HG03457 (cell line): ENCODE measurements around the gene CDK13.
"Not testable (repeated sequence)": the region's sequence is repeated elsewhere in the genome, so short reads cannot be mapped to it uniquely, and the experiment has no call there.

Experiments used
- ATAC-seq: cut with Tn5 transposase; IDR thresholded peaks from one replicate; pipeline ENCODE4 v1.9.1; 2021; ENCODE audit warnings: moderate number of reproducible peaks; ENCODE audit not compliant: unreplicated experiment

Gene CDK13

DNA sequence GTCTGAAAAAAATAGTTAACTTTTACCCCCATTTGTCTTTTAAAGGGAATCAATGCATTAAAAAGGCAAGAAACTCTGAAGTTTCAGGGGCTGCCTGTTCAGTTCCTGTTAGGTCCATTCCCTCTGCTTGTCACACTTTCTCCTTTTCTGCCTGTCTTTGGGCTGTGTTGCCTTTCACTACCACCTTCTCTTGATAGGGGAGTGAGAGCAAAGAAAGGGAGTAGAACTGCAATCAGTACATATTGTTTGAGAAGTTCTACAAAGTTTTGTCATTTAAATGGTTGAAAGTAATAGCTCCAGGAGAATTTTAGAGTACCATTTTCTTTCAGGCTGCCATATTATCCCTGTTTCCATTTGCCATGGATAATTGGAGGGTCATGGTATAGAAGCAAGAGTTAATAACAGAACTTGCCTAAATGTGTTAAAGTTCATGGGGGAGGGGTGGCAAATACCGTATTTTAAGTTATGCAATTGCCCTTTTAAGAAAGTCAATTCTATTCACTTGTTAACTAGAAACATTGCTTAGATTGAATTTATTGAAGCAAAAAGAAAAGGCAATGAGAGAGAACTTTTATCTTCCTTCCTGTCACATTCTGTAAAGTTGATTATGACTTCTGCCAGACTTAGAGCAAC is 145.8 kb downstream of the CDK13 start:
- ATAC-seq: no peak

DNA sequence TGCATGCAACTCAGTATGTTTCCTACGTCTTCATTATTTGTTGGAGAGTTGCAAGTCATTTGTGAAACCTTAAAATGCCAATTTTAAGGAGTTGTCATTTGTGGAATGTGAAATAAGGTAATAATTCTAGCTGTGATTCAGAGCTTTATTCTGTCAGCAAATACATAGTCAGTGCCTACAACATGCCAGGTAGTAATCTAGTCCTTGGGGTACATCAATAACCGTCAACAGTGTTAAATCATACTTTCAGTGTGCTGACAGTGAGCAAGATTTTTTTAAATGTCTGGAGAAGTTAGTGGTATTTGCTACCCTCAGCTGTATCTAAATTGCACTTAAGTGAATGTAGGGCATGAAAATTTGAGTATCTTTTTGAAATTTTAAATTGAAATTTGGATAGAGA is 147.7 kb downstream of the CDK13 start:
- no peak for ATAC-seq

DNA sequence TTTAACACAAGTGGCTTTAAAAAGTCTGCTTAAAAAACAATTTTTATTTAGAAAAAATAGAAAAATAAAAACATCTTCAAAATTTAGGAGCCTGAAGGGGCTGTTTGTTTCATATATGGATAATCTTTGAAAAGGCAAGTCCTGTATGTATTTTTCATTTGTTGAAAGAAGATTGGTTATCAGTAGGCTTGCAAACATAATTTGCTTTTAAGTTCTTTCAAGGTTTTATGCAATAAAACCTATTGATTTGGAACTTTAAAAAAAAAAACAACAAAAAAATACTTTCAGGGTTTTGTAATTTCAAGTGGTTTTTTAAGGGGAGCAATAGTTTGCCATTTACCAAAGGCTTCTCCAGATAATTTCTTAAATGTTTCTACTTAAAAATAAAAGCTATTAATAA is 148.8 kb downstream of the CDK13 start:
- ATAC-seq: no peak

DNA sequence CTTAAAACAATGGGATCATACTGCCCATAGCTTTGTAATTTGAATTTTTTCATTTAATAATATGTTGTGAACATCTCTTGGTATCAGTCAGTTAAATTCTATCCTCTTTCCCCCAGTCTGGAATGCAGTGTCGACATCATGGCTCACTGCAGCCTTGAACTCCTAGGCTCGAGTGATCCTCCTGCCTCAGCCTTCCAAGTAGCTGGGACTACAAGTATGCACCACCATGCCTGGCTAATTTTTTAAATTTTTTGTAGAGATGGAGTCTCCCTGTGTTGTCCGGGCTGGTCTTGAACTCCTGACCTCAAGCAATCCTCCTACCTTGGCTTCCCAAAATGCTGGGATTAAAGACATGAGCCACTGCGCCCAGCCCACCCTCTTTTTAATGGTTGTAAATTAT is 149.8 kb downstream of the CDK13 start:
- no peak for ATAC-seq

DNA sequence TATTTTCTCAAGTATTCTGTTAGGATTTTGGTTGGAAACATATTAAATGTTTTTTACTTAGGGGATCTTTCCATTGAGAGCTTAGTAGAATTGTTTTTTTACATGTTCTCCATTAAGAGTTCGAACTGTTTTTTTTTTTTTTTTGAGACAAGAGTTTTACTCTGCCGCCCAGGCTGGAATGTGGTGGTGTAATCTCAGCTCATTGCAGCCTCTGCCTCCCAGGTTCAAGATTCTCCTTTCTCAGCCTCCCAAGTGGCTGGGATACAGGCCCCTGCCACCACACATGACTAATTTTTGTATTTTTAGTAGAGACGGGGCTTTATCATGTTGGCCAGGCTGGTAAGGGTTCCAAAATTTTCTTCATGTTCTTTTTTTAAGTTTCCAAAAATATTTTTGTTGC is 151.1 kb downstream of the CDK13 start:
- no peak for ATAC-seq

DNA sequence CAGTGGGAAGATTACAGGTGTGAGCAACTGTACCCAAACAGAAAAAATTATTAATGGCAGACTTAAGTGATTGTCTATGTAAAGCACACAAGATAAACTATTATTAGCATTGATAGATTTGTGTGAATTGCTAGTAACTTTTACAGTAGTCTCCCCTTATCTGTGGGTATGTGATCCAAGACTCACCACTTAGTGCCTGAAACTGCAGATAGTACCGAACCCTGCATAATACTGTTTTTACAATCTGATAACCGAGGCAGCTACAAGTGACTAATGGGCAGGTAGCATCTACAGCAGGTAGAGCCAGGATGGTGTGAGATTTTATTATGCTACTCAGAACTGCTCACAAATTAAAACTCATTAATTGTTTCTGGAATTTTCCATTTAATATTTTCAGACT is 152.8 kb downstream of the CDK13 start:
- ATAC-seq: no peak

DNA sequence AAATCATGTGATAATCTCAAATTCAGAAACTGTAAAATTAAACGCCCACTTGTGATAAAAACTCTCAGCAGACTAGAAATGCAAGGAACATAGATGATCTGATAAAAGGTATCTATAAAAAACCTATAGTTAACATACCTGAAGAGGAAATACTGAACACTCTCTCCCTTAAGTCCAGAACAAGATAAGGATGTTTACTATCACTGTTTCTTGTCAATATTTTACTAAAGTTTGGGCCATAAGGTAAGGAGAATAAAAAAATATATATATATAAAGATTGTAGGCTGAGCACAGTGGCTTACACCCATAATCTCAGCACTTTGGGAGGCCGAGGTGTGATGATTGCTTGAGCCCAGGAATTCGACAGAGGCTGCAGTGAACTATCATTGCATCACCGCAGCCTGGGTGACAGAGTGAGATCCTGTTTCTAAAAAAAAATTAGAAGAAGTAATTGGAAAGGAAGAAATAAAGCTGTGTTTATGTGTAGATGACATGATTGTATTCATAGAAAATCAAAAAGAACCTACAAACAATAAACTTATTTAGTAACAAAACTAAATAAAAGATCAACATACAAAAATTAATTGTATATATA is 155.9 kb downstream of the CDK13 start:
- ATAC-seq: no peak

DNA sequence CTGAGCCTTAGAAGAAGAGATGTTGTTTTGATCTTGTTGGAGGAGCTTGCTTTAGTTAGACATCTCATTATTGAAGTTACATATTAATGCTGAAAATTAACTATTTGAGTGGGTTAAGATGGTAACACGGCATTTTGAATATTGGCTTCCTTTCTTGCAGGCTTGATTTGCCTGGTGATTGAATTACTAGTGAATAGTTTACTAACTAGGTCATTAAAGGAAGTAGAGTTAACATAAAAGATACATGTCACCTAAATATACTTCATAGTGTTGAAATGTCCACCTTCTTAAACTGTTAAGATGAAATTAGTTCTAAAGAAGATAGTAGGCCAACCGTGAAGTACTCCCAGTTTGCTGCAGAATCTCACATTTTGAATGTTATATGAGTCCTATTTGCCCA is 165.9 kb downstream of the CDK13 start:
- ATAC-seq: no peak

DNA sequence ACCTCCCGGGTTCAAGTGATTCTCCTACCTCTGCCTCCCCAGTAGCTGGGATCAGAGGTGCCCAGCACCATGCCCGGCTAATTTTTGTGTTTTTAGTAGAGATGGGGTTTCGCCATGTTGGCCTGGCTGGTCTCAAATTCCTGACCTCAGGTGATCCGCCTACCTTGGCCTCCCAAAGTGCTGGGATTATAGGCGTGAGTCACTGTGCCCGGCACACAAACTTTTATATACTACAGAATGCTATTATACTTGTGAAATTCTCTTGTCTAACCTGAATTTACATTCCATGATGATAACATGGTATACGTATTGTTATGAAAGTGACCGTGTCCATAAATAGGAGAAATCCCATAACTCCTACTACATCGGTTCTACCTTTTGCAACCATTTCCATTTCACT is 167.1 kb downstream of the CDK13 start:
- ATAC-seq: not testable (repeated sequence)

DNA sequence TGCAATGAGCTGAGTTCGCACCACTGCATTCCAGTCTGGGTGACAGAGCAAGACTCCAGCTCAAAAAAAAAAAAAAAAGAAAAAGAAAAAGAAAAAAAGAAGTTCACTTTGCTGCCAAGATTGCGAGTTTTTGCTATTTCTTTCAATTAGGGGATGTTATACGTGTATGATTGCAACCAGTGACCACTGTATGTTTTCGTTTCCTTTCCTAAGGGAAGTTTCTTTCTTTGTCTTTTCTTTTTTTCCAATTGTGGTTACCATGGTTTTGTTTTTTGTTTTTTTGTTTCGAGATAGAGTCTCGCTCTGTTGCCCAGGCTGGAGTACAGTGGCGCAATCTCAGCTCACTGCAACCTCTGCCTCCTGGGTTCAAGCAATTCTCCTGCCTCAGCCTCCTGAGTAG is 168.1 kb downstream of the CDK13 start:
- not testable (repeated sequence) for ATAC-seq

DNA sequence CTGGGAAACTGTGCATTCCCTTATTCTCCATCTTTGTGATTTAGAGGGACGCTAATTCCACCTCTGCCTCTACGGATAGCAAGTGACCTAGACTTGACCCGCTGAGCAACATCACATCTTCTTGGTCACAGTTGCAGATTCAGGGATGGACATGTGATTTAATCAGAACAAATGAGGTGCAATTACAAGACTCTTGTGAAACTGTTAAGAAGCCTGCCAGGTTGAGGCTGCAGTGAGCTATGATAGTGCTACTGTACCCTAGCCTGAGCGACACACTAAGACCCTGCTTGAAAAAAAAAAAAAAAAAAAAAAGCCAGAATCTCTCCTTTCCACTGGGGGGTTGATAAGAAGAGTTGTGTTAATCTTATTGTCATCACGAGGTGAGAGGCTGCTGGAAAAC is 170.0 kb downstream of the CDK13 start:
- ATAC-seq: no peak

DNA sequence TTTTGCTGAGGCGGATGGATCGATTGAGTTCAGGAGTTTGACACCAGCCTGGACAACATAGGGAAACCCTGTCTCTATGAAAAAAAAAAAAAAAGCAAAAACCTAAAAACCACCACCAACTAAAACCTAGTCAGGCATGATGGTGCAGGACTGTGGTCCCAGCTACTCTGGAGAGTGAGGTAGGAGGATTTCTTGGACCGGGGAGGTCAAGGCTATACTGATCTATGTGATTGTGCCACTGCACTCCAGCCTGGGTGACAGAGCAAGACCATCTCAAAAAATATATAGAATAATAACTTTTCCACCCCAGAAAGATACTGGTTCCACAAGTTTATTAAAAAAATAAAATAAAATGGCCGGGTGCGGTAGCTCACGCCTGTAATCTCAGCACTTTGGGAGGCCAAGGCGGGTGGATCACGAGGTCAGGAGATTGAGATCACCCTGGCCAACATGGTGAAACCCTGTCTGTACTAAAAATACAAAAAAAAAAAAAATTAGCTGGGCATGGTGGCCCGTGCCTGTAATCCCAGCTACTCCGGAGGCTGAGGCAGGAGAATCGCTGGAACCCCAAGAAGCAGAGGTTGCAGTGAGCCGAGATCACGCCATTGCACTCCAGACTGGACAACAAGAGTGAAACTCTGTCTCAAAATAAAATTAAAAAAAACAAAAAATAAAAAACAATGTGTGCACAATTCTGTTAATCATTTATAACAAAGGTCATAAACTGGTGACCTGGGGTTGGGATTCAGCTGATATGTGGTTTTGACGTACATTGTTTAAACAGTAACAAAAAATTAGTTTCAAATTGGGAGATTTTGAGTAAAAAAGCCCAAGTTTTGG is 172.3 kb downstream of the CDK13 start:
- not testable (repeated sequence) for ATAC-seq

DNA sequence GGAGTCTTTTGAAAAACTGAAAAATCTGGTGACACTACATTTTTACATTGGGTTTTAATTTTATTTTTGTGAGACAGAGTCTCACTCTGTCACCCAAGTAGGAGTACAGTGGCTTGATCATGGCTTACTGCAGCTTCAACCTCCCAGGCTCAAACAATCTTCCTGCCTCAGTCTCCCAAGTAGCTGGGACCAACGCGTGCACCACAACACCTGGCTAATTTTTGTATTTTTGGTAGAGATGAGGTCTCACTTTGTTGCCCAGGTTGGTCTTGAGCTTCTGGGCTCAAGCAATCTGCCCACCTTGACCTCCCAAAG is 172.8 kb downstream of the CDK13 start:
- ATAC-seq: no peak

DNA sequence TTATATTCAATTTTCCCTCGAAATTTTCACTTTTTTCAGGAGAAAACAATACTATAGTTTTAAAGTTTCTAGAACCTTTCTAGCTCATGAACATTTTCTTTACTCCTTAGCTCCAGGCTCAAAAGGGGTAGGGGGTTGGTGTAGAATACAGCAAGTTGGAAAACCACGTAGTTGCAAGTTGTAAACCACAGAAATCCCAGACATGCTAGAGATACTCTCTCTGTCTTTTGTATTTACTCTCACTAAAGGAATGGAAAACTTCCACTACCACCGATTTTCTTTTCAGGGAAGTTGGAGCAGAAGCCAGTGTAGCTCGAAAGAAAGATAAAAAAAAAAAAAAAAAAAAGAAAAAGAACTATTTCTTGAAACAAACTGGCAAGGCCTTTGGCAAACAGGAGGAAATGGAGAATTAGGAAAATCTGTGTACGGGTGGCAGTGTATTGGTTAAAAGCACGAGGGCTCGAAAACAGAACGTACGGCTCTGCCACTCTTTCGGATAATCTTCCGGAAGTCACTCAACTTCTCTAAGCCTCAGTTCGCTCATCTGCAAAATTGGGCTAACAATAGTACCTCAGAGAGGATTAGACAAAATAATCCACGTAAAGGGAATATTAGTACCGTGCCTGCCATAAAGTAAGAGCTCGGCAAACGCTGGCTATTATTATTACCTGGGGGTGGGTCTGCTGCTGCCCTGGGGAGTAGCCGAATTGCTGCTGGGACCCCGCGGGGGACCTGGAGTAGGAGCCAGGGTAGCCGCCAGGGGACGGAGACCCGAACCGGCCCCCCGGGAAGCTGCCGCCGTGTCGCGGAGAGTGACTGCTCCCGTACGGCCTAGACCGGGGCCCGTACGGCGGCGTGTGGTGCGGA is 183.7 kb downstream of the CDK13 start:
- ATAC-seq: no peak

DNA sequence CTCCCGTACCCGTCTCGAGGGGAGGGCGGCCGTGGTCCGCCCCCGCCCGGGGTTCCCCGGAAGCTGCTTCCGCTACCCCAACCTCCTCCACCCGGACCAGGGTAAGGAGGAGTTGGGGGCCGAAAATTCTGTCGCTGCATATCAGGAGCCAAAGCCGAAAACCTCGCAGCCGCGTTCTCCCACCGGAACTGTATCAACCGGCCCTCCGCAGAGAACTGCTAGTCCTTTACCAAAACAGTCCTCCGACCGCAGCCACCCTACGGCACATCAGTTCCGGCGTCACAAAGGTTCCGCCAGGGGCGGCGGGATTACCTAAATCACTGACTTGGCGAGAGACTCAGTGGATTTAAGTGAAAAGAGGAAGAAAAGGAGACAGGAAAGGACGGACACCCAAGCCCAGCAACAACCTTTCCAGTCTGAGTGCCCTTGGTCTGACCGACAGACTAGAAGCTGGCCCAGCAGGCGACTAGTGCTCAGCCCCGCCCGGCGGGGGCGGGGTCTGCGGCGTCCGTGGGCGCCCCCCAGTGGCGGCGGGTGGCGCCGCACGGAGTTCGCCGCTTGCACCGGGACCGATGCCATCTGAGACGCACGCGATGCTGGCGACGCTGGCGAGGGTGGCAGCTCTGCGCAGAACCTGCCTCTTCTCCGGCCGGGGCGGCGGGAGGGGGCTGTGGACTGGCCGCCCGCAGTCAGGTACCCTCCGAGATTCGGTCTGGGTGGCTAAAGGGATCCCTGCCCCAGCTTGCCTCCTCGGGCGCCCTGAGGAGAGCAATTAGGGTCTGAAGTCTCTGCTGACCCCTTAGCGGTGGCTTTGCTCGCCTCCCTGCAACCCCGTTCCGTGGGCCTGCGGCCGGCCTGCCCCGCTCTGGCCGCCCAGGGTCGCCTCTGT is 184.6 kb downstream of the CDK13 start, which contains the start of the genes MPLKIP and SUGCT:
MPLKIP (minus strand) TSS at position 195 of the 889 bp plus-strand sequence; CDS start at position 140, 55 bp downstream.
SUGCT (plus strand) TSS at position 578 of the 889 bp plus-strand sequence.
- ATAC-seq: peak; percentile 81

DNA sequence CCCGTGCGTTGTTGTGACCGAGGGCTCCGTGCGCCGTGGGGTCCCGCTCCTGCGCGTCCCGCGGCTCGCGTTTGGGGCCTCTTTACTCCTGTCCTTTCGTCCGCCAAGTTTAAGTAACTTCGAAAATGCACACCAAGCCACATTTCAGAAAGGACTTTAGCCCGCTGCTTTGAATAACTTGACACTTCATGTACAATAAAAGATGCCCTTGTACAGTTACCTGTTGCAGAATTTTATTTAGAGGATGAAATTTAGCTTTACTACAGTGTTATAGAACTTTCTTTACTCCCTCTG is 185.2 kb downstream of the CDK13 start:
- no peak for ATAC-seq

DNA sequence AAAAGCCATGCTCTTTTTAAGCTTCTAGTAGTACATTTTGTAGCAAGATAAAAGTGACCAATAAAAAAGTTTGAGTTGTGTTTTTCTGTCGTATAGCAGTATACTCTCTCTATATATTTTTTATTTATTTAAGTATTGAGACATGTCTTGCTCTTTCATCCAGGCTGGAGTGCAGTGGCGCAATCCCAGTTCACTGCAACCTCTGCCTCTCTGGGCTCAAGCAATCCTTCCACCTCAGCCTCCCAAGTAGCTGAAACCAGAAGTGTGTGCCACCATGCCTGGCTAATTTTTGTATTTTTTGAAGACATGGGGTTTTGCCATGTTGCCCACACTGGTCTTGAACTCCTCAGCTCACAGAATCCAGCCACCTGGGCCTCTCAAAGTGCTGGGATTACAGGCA is 187.5 kb downstream of the CDK13 start:
- ATAC-seq: no peak

DNA sequence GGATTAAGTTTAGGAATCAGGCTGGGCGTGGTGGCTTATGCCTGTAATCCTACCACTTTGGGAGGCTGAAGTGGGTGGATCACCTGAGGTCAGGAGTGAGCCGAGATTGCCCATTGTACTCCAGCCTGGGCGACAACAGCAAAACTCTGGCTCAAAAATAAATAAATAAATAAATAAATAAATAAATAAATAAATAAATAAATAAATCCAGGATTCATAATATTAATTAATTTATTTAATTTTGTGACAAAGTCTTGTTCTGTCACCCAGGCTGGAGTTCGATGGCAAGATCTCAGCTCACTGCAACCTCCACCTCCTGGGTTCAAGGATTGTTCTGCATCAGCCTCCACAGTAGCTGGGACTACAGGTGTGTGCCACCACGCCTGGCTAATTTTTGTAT is 188.9 kb downstream of the CDK13 start:
- no peak for ATAC-seq

DNA sequence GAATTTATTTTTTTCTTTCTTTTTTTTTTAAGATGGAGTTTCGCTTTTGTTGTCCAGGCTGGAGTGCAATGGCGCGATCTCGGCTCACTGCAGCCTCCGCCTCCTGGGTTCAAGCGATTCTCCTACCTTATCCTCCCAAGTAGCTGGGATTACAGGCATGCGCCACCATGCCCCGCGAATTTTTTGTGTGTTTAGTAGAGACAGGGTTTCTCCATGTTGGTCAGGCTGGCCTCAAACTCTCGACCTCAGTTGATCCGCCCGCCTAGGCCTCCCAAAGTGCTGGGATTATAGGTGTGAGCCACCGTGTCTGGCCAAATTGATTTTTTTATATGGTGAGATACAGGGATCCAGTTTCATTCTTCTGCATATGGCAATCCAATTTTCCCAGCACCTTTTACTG is 189.8 kb downstream of the CDK13 start:
- ATAC-seq: not testable (repeated sequence)

DNA sequence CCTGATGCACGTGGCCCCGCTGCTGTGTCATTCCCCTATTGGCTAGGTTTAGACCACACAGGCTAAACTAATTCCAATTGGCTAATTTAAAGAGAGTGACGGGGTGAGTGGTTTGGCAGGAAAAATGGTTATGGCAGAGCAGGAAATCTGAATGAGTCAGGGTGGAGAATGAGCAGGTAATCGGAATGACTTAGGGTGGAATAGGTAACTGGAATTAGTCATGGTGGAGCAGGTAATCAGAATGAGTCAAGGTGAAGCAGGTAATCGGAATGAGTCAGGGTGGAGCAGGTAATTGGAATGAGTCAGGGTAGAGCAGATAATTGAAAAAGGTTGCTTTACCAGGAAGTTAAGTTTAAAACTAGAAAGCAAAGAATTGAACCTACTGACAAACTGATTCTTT is 191.9 kb downstream of the CDK13 start:
- ATAC-seq: not testable (repeated sequence)
